HG02981 (cell line): ENCODE results near the gene MDGA2.
"Not testable (repeated sequence)": the region's sequence is repeated elsewhere in the genome, so short reads cannot be mapped to it uniquely, and the experiment has no call there.

ENCODE experiments used
- ATAC-seq: cut with Tn5 transposase; IDR thresholded peaks from one replicate; pipeline ENCODE4 v1.9.1; 2021; ENCODE audit warnings: mild to moderate bottlenecking, moderate library complexity; ENCODE audit not compliant: unreplicated experiment

Gene MDGA2

DNA sequence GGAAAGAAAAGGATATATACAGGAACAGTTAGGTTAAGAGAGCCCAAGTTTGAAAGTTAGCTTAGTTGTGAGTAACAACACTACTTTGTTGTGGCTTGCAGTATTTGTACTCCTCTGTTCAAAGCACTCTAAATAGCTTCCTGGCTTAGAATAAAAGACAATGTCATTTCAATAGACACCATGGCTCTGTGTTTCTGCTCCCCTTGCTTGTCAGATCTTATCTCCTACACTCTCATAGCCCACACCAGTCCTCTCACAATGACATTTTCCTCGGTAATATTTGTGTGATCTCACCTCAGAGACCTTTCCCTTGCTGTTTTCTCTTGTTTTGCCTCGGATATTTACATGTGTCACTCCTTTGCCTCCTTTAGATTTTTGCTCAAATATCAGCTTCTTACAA lies 418.4 kb downstream of the MDGA2 start:
- ATAC-seq, result no peak

- no peak for ATAC-seq
These were observed 422.6 kb downstream of the MDGA2 start for GRCh38 chr14:47252802-47253201.

DNA sequence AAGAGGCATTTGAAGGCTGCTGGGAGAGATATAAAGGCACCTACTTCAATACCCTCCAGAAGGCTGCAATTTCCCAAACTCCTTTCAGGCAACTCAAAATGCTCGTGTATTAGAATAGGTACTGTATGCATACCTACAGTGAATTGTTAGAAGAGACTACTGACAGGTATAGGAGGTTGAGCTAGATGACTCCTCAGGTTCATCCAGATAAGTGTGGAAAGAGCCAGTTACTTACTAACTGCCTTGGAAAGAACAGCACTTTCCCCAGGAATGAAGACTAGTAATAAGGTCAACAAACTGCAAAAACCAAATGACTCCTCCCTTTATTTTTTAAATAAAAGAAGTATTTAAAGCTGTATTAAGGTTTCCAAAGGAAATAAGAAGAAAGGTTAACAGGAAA lies 429.0 kb downstream of the MDGA2 start:
- no peak for ATAC-seq

DNA sequence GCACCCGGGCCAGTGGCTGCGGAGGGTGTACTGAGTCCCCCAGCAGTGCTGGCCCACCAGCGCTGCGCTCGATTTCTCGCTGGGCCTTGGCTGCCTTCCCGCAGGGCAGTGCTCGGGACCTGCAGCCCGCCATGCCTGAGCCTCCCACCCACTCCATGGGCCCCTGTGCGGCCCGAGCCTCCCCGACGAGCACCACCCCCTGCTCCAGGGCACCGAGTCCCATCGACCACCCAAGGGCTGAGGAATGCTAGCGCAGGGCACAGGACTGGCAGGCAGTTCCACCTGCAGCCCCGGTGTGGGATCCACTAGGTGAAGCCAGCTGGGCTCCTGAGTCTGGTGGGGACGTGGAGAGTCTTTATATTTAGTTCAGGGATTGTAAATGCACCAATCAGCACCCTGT lies 432.8 kb downstream of the MDGA2 start:
- not testable (repeated sequence) for ATAC-seq

DNA sequence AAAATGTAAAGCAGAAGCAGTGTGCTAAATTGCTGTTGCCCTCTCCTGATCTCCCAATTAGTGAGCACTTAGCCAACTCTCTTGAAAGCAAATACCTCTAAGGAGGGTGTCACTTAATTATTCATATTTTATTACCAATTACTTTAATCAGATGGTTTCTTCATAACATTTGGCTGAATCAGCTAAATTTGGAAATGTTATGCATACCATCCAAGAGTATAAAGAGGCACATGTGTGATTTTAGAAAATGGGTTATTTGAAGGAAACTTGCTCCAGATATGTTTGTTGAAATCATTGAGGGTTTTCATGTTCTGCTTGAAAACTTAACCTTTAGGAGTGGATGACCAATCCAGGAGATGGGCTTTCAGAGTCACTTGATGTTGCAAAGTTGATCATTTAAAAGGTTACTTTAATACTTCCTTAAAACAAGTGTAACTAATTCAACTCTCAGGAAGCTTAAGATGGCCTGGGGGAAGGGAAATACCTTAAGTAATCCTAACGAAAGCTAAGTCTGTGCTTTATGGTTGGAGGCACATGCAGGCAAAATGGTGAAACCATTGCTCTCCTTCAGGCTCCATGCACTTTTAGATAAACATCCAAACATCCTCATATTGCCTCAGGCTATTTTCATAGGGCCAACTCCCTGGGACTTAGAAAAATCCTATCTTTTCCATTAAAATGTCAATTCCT lies 434.5 kb downstream of the MDGA2 start:
- no peak for ATAC-seq

DNA sequence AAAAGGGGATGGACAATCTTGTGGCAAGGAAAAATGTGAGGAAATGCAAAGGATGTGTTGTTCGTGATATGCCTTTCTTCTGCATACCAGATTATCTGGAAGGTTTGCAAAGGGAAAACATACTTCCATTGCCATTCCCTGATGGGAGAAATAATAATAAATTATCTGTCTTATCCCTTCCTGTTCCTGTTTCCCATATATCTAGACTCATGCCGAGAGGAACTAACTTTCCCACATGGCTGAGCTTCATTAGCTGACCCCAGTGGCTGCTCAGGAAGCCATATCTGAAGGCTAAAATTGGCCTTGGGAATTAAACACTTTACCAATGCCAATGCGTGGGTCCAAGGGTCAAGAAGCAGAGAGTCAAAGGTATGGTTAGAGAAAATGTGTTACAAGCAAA lies 439.8 kb downstream of the MDGA2 start:
- no peak for ATAC-seq

- no peak for ATAC-seq
These were observed 448.4 kb downstream of the MDGA2 start for GRCh38 chr14:47226877-47227520.

- no peak for ATAC-seq
These were observed 451.7 kb downstream of the MDGA2 start for GRCh38 chr14:47223656-47224055.

DNA sequence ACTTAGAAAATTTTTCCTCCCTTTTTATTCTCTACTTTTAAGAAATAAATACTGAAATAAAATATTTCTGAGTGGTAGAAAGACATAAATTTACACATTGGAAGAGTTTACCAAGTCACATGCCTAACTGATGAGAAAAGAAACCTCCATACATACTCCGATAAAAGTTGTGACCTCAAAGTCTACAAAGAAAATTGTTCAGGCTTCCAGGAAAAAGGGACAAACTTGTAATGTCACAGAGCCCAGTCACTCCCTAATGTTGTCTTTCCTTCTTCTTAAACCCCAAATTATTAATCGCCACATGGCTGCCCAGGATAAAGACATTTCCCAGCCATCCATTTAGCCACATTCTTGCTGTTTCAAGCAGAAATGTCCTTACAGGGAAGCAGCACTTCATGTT lies 455.3 kb downstream of the MDGA2 start:
- no peak for ATAC-seq

DNA sequence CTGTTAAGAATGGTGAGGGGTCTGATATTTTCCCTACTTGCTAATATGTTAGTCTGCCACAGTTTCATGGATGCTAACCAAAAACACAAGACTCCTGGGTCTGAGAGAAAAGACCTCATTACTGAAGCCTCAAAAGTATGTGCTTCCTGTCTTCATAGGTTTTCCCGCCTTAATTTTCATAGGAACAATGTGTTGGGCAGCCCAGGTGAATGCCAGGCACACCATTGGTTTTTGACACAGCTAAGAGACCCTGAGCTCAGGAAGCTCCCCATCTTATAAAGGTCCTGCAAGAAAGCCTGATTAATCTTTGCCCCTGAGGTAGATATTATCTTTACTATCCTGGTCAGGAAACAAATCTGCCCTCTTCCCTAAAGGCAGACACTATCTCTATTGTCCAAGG lies 464.1 kb downstream of the MDGA2 start:
- ATAC-seq, result no peak

DNA sequence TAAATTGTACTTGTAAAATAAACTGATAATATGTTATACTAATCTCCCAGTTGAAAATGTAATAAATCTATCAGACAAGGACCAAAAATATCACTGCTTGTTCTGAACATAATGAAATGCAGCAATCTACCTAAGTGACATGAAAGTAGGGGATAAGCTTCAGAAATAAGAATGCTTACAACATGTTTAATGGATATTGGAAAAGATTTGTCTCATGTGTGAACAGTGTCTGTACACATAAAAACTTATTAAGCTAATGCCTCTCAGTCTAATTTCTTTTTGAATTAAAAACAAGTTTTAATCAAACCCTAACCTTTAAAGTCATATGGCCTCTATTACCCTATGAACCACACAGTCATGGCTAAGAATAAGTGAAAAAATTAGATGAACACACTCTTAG lies 465.3 kb downstream of the MDGA2 start:
- no peak for ATAC-seq

DNA sequence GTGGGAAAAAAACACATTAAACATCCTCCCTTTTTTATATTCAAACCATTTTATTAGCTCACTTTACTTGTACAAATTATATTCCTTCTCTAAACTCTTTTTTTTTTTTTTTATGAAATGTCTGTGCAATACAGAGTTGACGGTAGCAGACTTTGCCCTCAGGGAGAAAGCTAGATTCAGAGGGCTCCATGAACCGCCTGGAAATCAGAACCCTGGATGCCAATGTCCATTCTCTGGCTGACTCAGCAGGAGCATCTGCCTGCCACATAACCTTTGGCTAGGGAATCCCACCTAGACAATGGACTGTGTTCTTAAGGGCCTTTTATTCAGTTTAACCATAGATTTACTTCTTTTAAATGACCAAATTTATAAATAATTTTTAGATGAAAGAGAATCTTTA lies 467.0 kb downstream of the MDGA2 start:
- ATAC-seq, result no peak

GRCh38 chr14:47207617-47208016 lies 467.8 kb downstream of the MDGA2 start:
- ATAC-seq, result no peak

GRCh38 chr14:47200740-47201139 lies 474.7 kb downstream of the MDGA2 start:
- ATAC-seq, result no peak

GRCh38 chr14:47195582-47195981 lies 479.8 kb downstream of the MDGA2 start:
- ATAC-seq, result no peak

GRCh38 chr14:47194055-47194454 lies 481.4 kb downstream of the MDGA2 start:
- no peak for ATAC-seq

DNA sequence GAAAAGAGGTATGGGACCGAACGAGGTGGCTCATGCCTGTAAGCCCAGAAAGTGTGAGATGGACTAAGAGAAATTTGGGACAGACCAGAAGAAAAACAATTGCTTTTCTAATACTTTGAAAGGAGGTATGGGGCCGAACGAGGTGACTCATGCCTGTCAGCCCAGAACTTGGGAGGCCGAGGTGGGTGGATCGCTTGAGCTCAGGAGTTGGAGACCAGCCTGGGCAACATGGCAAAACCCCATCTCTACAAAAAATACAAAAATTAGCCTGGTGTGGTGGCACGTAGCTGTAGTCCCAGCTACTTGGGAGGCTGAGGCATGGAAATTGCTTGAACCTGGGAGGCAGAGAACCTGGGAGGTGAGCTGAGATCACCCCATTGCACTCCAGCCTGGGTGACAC lies 483.2 kb downstream of the MDGA2 start:
- not testable (repeated sequence) for ATAC-seq

- no peak for ATAC-seq
These were observed 483.7 kb downstream of the MDGA2 start for GRCh38 chr14:47191700-47192099.

DNA sequence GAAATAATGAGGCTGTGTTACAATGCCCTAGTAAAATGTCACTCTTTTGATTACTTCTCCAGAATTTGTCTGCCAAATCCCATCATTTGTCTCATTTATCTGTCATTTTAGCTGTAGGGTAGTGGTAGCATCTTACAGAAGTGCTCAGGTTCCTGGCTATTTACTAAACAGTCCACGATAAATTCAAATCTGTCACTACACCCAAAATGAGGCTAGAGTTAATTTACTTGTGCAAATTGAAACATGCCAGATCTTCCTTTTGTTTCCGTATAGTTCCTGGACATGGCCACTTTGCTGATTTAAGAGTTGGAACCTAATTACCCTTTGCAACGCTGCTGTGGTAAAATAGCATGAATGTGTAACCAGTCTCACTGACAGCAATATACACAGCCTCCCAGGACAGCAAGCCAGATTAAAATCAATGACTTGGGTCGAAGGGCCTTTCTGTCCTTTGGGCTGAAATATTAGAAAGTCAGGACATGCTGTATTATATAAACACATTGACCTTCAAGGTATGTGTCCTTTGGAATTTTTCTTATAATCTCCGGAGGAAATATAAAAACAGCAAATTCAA lies 485.4 kb downstream of the MDGA2 start:
- ATAC-seq, result no peak

DNA sequence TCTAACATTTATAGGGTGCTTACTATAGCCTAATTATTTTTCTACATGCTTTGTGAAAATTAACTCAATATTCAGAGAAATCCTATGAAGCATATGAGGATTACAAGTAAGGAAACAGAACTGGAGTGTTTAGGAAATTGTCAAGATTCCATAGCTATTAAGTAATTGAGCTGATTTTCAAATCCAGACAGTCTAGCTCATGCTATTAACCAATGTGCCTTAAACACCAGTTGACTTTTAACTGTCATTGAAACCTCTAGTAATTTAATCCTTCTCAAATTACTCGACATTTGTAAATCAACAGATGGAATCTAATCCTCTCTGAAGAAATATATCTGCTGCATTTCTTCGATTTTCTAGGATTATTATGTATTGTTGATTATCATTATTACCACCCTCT lies 488.9 kb downstream of the MDGA2 start:
- no peak for ATAC-seq

GRCh38 chr14:47179906-47180305 lies 495.5 kb downstream of the MDGA2 start:
- ATAC-seq, result no peak

DNA sequence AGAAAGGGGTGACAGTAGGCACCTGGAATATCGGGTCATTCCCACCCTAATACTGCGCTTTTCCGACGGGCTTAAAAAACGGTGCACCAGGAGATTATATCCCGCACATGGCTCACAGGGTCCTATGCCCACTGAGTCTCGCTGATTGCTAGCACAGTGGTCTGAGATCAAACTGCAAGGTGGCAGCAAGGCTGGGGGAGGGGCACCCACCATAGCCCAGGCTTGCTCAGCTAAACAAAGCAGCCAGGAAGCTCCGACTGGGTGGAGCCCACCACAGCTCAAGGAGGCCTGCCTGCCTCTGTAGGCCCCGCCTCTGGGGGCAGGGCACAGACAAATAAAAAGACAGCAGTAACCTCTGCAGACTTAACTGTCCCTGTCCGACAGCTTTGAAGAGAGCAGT lies 503.5 kb downstream of the MDGA2 start:
- ATAC-seq, result not testable (repeated sequence)
